Fibroblast of pulmonary artery (primary cell): ENCODE results near the gene PTPRK.

Experiments used
- DNase-seq: peaks from one replicate; pipeline ENCODE4 v3.0.0-alpha.2; 2010; ENCODE audit warnings: low read depth
- H3K4me3 ChIP-seq: replicated peaks from 2 replicates; pipeline ENCODE4 v1.5.1; 2011; ENCODE audit warnings: low read depth, mild to moderate bottlenecking, control low read depth, low read length, moderate library complexity
- TF ChIP-seq, protein P1 (sequence below): IDR thresholded peaks from 2 replicates; pipeline ENCODE4 v1.5.1; 2011; ENCODE audit warnings: mild to moderate bottlenecking, control low read depth, low read length, inconsistent platforms; ENCODE audit errors: missing control alignments

The PTPRK gene

DNA sequence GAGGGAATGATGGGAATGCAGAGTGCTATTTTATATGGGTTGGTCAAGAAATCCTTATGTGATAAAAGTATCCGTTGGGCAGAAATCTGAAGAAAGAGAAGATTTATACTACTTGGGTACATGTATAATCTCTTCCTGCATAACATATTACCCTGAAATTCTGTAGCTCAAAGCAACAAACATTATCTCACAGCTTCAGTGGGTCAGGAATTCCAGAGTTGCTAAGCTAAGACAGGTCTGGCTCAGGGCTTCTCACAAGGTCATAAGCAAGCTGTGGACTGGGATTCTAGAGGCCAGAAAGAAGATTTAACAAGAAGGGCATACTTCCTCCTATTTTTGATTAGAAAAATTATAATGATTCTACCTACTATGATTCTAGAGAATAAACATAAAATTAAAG, 447.0 kb downstream of the PTPRK start:
- TF ChIP-seq, protein P1, sequence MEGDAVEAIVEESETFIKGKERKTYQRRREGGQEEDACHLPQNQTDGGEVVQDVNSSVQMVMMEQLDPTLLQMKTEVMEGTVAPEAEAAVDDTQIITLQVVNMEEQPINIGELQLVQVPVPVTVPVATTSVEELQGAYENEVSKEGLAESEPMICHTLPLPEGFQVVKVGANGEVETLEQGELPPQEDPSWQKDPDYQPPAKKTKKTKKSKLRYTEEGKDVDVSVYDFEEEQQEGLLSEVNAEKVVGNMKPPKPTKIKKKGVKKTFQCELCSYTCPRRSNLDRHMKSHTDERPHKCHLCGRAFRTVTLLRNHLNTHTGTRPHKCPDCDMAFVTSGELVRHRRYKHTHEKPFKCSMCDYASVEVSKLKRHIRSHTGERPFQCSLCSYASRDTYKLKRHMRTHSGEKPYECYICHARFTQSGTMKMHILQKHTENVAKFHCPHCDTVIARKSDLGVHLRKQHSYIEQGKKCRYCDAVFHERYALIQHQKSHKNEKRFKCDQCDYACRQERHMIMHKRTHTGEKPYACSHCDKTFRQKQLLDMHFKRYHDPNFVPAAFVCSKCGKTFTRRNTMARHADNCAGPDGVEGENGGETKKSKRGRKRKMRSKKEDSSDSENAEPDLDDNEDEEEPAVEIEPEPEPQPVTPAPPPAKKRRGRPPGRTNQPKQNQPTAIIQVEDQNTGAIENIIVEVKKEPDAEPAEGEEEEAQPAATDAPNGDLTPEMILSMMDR = no peak
- no peak for DNase-seq
- no peak overlapping the region for H3K4me3 ChIP-seq

DNA sequence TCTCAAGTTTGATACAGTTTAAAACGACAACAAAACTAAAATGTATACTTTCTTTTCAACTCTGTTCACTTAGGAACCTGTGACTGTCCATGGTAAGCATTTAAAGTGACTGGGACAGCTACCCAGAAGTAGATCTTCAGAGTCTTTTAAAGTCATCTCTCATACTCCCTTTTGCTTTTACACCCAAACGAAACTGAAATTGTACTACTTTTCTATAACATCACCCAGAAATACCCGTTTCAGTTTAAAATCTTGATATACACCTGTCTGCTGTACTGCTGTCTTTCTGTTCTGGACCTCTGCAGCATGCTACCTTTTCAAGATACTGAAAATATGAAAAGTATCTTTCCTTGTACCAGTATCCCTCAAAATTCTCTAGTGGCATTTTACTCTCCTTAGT, 449.2 kb downstream of the PTPRK start:
- DNase-seq = no peak
- no peak overlapping the region for H3K4me3 ChIP-seq
- TF ChIP-seq, protein P1 = no peak

DNA sequence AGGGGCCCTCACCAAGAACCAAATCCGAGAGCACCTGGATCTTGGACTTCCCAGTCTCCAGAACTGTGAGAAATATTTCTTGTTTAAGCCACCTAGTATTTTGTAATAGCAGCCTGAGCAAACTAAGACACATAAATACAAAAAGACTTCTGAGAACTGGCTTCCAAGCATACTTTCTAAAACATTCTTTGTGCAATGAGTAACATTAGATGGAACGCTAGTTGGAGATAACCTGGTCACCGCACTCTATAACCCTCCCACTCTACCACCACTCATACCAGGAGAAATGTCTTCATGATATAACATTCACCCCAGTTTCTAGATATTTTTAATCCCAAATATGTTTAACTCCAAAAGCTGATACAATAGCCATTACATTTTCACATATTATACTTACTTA, 450.0 kb downstream of the PTPRK start:
- TF ChIP-seq, protein P1 = no peak
- DNase-seq = peak; percentile 30
- no peak overlapping the region for H3K4me3 ChIP-seq

DNA sequence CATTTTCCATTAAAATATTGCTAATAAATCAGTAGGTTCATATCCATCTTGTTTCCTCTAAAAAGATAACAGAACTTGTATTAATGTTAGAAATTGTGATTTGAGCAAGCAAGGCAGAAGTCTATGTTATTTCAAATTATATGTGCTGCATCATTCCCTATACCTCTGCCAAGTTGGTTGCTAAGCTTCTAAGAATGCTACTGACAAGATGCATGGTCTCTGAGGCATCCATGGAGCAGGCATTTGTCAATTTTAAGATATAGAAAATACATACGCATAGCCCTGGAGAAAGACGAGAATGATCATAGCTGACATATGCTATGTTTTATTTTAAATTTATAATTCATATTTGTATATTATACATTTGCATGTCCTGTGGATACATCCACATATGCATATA, 451.2 kb downstream of the PTPRK start:
- TF ChIP-seq, protein P1 = no peak
- no peak overlapping the region for H3K4me3 ChIP-seq
- peak; percentile 64 for DNase-seq

DNA sequence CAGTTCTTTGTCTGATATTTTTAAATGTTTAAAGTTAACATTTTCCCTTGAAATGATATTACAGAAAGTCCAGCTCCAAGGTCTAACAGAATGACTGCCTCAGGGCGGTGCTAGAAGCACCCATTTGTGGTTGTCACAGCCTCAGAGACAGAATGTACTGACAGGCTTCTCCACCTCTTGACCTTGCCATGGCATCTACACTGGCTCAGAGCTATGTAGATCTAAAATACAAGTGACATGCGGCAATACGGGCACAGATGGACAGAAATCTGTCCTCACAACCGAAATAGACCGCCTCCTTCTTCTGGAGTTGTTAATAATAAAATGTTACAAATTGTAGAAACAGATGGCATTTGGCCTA, 452.3 kb downstream of the PTPRK start:
- TF ChIP-seq, protein P1 = no peak
- no peak overlapping the region for H3K4me3 ChIP-seq
- no peak for DNase-seq

DNA sequence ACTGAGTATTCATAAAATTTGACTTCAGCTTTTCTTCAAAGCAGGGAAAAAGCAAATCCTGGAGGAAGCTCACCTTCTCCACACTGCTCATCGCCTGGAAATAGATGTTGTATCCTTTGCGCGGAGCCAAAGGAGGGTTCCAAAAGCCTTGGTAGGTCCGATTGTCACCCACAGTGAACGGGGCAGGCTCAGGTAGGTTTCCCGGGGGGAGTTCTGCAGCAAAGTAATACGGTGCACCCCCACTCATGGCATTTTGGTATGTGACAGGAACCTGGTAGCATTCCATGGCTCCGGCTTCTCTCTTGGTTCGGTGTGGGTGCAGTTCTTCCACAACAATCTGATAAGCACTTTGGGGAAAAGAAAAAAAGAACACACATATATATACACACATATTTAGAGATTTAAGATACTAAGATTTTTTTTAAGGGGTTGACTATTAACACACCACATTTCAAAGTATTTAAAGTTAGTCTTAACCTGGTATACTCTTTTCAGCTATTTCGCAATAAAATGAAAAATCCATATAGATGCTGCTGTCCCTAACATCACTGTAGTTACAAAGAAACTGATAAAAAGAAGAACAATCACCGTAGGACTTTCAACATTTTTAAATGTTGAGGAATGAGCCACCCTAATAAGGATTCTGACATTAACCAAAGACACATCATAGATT, 452.8 kb downstream of the PTPRK start:
- TF ChIP-seq, protein P1 = no peak
- no peak overlapping the region for H3K4me3 ChIP-seq
- DNase-seq = no peak

DNA sequence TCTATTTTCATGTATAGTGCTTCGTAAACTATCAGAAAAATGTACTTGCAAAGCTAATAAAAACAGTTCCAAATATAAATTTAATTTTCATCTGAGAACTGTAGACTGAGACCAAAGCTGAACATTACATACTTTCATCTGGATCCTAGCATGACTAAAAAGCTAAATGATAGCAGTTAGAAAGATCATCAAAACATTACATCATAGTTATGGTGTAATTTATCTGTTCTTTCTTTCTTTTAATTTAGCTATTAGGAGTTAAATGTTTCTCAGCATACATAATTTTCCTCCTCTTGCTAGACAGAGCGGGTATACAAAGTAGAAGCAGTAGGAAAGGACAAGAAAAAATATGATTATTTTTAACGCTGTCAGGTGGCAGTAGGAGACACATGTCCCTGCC, 455.3 kb downstream of the PTPRK start:
- H3K4me3 ChIP-seq = no peak overlapping the region
- TF ChIP-seq, protein P1 = no peak
- DNase-seq = no peak
